GM04503 (cell line): ENCODE data around the gene PIK3R6.
"Not testable (repeated sequence)": the region's sequence is repeated elsewhere in the genome, so short reads cannot be mapped to it uniquely, and the experiment has no call there.

Source experiments
- DNase-seq: peaks from one replicate; pipeline ENCODE4 v3.0.0-alpha.2; 2012; ENCODE audit warnings: low read depth

The PIK3R6 gene

GRCh38 chr17:8893621-8894201 is 26.2 kb upstream of the PIK3R6 start:
- DNase-seq = no peak

GRCh38 chr17:8893059-8893458 is 25.6 kb upstream of the PIK3R6 start:
- DNase-seq = no peak

- DNase-seq = no peak
These were observed 24.8 kb upstream of the PIK3R6 start for GRCh38 chr17:8892338-8892690.

GRCh38 chr17:8890671-8891070 is 23.2 kb upstream of the PIK3R6 start:
- no peak for DNase-seq

- DNase-seq = no peak
These were observed 22.2 kb upstream of the PIK3R6 start for GRCh38 chr17:8889458-8890210.

- DNase-seq = no peak
These were observed 21.3 kb upstream of the PIK3R6 start for GRCh38 chr17:8888704-8889302.

GRCh38 chr17:8887834-8888703 is 20.6 kb upstream of the PIK3R6 start:
- no peak for DNase-seq

GRCh38 chr17:8887301-8887700 is 19.8 kb upstream of the PIK3R6 start:
- no peak for DNase-seq

- no peak for DNase-seq
These were observed 18.7 kb upstream of the PIK3R6 start for GRCh38 chr17:8885967-8886684.

GRCh38 chr17:8885163-8885966 is 17.9 kb upstream of the PIK3R6 start:
- DNase-seq = not testable (repeated sequence)

GRCh38 chr17:8884336-8884990 is 17.0 kb upstream of the PIK3R6 start:
- DNase-seq = no peak

- no peak for DNase-seq
These were observed 15.9 kb upstream of the PIK3R6 start for GRCh38 chr17:8883353-8883752.

- no peak for DNase-seq
These were observed 14.1 kb upstream of the PIK3R6 start for GRCh38 chr17:8881606-8882005.

- no peak for DNase-seq
These were observed 13.0 kb upstream of the PIK3R6 start for GRCh38 chr17:8880466-8880865.

GRCh38 chr17:8879410-8879809 is 11.9 kb upstream of the PIK3R6 start:
- no peak for DNase-seq

- DNase-seq = no peak
These were observed 10.5 kb upstream of the PIK3R6 start for GRCh38 chr17:8877984-8878383.

GRCh38 chr17:8875957-8876356 is 8.5 kb upstream of the PIK3R6 start:
- DNase-seq = no peak

GRCh38 chr17:8875436-8875835 is 8.0 kb upstream of the PIK3R6 start:
- DNase-seq = no peak

- DNase-seq = no peak
These were observed 6.6 kb upstream of the PIK3R6 start for GRCh38 chr17:8873801-8874715.
